Upper lobe of left lung (tissue), 6 donors: ENCODE measurements around the gene ARHGEF1. TPM values are rescaled to one million over a fixed set of nuclear protein-coding genes. Genes with fewer than 3 reads are reported as not detected.
A peak's percentile ranks its signal among the peaks of the same experiment; 100 is the strongest.
"Not testable (repeated sequence)": the region's sequence is repeated elsewhere in the genome, so short reads cannot be mapped to it uniquely, and the experiment has no call there.

ENCODE experiments used
- ATAC-seq, 2 donors: fragments of 200-7000 bp; cut with Tn5 transposase; one replicate each; pipeline ENCODE4 v1.9.1; 2022; ENCODE audit warnings: mild to moderate bottlenecking in 2 of 2, moderate library complexity in 2 of 2; ENCODE audit not compliant: low FRiP score in 2 of 2
- DNase-seq, 2 donors: peaks; one replicate each; pipeline ENCODE4 v3.0.0-alpha.2; 2019 to 2020
- H3K27ac ChIP-seq, 4 donors: fragments of 200-600 bp; sonication (generic); one replicate each; pipeline ENCODE4 v1.5.1; 2016 to 2019
- H3K27me3 ChIP-seq, 4 donors: fragments of 200-600 bp; sonication (generic); one replicate each; pipeline ENCODE4 v1.5.1; 2017 to 2019
- H3K36me3 ChIP-seq, 4 donors: fragments of 200-600 bp; sonication (generic); one replicate each; pipeline ENCODE4 v1.5.1; 2016 to 2019
- H3K4me1 ChIP-seq, 4 donors: fragments of 200-600 bp; sonication (generic); one replicate each; pipeline ENCODE4 v1.5.1; 2018 to 2019
- H3K4me3 ChIP-seq, 4 donors: fragments of 200-600 bp; sonication (generic); one replicate each; pipeline ENCODE4 v1.5.1; 2017 to 2019; ENCODE audit warnings: mild to moderate bottlenecking in 2 of 4, moderate library complexity in 1 of 4
- H3K9me3 ChIP-seq, 4 donors: fragments of 200-600 bp; sonication (generic); one replicate each; pipeline ENCODE4 v1.5.1; 2018 to 2019
- EP300 ChIP-seq, 4 donors: sonication (generic); formaldehyde crosslinking; IDR thresholded peaks; one replicate each; pipeline ENCODE4 v1.5.1; 2017; ENCODE audit warnings: antibody characterized with exemption in 4 of 4, control low read depth in 2 of 4
- POLR2A ChIP-seq, 4 donors: fragments of 450-650 bp; IDR thresholded peaks; one replicate each; pipeline ENCODE4 v1.5.1; 2016 to 2017; ENCODE audit warnings: antibody characterized with exemption in 4 of 4, mild to moderate bottlenecking in 2 of 4
- POLR2AphosphoS5 ChIP-seq, 2 donors: sonication (generic); formaldehyde crosslinking; IDR thresholded peaks; one replicate each; pipeline ENCODE4 v1.5.1; 2017; ENCODE audit warnings: antibody characterized with exemption in 2 of 2
- WGBS, 2 donors: methylation state at CpG; one replicate each; pipeline ENCODE4 v1.1.5; 2017 to 2018; 5-methylcytosine and 5-hydroxymethylcytosine counted together
- total RNA-seq, 6 donors: library from RNA; depleted of rRNA in 4 of 6; stranded (reverse); fragments of >200 nt in 4 of 6; gene quantifications; one replicate each; pipeline versions ENCODE4 v1.1.0 to v1.2.1, GENCODE V29; 2016 to 2021
- TF ChIP-seq, protein P1 (sequence below), 6 experiments: fragments of 450-650 bp in 4 of 6; fragments of 200-600 bp in 2 of 6; sonication (generic) in 2 of 6; IDR thresholded peaks; one replicate each; pipeline ENCODE4 v1.5.1; 2016 to 2019; ENCODE audit warnings: antibody characterized with exemption in 6 of 6
- donor health status: DM: no; HTN: no; CAD: no; lungs with moderate emphysema.
- donor health status: DM: no; HTN: yes; CAD: no; lungs with severe emphysema.

ARHGEF1 gene
- total RNA-seq, 6 donors from 2014 or later = 115 to 731 (median 233) TPM

DNA sequence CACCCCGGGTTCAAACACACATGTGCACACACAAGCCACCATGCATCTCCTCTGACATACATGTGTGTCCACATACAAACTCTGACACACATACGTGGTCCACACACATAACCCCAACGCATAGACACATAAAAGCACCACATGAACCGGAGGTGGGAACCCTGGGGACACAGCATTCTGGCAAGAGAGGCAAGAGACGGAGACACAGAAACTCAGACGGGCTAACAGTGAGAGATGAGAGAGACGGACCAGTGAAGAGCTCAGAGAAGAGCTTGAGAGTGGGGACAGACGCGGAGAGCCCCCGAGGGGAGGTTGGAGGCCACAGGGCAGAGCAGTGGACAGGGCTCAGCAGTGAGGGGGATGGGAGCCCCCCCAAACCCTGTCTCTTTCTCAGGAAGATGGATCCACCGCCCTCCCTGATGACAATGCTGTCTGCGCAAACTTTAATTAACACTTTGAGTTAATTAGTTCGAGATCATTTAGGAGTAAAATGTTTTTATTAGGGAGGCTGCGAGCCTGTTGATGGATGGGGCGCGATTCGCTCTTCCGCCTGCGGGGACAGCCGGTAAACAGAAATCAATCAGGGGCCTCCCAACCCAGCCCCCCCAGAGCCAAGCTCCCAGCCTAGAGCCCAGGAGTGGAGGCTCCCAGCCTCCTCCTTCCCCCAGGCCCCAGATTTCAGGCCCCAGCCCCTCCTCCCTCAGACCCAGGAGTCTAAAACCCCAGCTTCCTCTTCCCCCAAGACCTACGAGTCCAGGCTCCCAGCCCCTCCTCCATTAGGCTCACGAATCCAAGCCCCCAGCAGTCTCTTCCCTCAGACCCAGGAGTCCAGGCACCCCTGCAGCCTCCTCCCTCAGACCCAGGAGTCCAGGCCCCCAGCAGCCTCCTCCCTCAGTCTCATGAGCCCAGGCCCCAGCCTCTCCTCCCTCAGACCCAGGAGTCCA is 54.8 kb downstream of the ARHGEF1 start:
- TF ChIP-seq POLR2A (IDR thresholded peaks at IDR 0.05) (no peak), EP300 (IDR thresholded peaks at IDR 0.05) (no peak), POLR2AphosphoS5 (IDR thresholded peaks at IDR 0.05) (no peak)
- TF ChIP-seq, protein P1, sequence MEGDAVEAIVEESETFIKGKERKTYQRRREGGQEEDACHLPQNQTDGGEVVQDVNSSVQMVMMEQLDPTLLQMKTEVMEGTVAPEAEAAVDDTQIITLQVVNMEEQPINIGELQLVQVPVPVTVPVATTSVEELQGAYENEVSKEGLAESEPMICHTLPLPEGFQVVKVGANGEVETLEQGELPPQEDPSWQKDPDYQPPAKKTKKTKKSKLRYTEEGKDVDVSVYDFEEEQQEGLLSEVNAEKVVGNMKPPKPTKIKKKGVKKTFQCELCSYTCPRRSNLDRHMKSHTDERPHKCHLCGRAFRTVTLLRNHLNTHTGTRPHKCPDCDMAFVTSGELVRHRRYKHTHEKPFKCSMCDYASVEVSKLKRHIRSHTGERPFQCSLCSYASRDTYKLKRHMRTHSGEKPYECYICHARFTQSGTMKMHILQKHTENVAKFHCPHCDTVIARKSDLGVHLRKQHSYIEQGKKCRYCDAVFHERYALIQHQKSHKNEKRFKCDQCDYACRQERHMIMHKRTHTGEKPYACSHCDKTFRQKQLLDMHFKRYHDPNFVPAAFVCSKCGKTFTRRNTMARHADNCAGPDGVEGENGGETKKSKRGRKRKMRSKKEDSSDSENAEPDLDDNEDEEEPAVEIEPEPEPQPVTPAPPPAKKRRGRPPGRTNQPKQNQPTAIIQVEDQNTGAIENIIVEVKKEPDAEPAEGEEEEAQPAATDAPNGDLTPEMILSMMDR (IDR thresholded peaks at IDR 0.05) = no peak
- WGBS, 2 donors = 45 to 53% methylated on average over 21 to 22 of the region's 22 CpGs
- H3K4me1 ChIP-seq = peaks cover 6 to 20% (median 16%) of the 10 kb centered on the region in 4 donors
- H3K9me3 ChIP-seq = no peaks in the 10 kb centered on the region
- no peak for ATAC-seq
- DNase-seq = no peak
- no peak overlapping the region for H3K27ac ChIP-seq
- no peaks in the 10 kb centered on the region for H3K36me3 ChIP-seq
- peaks cover 0 to 26% (median 13%) of the 10 kb centered on the region in 4 donors for H3K27me3 ChIP-seq
- no peak overlapping the region for H3K4me3 ChIP-seq

DNA sequence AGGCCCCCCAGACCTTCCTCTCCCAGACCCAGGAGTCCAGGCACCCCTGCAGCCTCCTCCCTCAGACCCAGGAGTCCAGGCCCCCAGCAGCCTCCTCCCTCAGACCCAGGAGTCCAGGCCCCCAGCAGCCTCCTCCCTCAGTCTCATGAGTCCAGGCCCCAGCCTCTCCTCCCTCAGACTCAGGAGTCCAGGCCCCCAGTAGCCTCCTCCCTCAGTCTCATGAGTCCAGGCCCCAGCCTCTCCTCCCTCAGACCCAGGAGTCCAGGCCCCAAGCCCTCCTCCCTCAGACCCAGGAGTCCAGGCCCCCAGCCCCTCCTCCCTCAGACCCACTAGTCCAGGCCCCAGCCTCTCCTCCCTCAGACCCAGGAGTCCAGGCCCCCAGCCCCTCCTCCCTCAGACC is 56.2 kb downstream of the ARHGEF1 start:
- H3K27me3 ChIP-seq = peaks cover 0 to 26% (median 13%) of the 10 kb centered on the region in 4 donors
- peaks cover 6 to 16% (median 16%) of the 10 kb centered on the region in 4 donors for H3K4me1 ChIP-seq
- ATAC-seq = not testable (repeated sequence)

DNA sequence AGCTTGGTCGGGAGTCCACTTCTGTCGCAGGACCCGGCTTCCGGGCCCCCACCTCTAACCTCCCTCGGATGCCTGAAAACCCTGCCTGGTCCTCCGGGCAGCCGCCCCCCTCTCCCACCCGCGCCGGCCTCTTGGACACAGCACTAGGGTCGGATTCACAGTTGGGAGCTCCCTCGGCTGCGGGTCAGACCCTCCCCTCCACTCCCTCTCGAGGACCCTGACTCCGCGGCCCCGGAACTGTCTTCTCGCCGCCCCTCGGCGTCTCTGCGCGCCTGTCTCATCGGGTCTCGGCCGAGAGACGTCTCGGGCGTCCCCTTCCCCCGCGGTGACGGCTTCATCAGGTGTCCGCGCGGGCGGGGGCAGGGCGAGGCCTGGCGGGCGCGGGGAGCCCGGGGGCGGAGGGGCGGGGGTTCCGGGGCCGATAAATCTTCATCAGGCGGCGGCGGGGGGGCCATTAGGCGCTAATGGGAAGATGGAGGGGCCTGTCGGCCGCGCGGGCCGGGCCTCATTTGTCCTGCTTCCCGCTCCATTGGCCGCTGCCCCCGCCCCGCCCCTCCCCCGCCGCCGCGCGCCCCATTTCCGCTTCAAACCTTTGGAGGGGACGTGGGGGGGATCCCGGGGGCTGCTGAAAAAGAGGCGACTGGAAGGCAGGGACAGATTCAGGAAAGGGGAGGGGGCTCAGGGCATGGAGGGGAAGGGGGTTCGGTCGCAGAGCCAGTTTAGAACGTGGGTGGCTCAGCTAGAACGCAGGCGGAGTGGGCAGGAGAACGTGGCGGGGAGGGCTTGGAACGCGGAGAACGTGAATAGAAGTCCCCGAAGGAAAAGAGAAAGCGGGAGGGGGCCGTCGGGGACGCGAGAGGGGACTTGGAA is 57.1 kb downstream of the ARHGEF1 start:
- H3K27ac ChIP-seq = peak overlapping the region in 2 of 4 donors; percentile 32 to 46

More for the DNA sequence above, 56.2 kb downstream of the ARHGEF1 start:
- DNase-seq, H3K9me3 ChIP-seq, H3K27ac ChIP-seq, H3K4me3 ChIP-seq, H3K36me3 ChIP-seq: not testable (repeated sequence)

DNA sequence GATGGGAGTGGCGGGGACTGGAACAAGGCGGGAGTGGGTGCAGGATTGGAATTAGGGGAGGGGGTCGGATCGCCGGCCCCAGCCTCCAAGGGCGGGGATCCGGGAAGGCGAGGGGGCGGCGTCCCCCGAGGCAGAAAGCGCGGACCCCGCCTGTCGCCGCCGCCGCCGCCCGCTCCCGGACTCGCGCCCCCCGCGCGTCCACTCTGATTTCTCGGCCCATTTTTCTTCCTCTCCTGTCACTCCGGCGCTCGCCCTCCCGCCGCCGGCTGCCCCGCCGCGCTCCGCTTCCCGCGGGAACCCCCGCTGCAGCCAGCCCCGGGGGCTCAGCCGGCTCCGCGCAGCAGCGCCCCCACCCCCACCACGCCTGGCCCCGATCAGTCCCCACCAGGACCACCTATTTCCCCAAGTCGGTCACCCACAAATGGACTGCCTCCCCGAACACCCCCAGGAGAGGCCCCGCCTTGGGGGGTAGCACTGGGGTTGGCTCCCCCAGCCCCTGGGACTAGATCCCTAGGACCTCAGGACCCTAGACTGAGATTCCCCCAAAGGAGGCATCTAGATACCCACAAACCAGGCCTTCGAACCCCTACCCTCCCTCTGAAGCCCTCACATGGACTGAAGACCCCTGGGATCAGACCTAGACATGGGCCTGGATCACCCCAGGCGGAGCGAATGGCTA is 57.9 kb downstream of the ARHGEF1 start:
- H3K36me3 ChIP-seq = no peaks in the 10 kb centered on the region
- H3K27me3 ChIP-seq = peaks cover 0 to 20% (median 12%) of the 10 kb centered on the region in 4 donors
- WGBS, 2 donors = 9 to 15% methylated on average over 35 of the region's 53 CpGs
- ATAC-seq (no peak), DNase-seq (peak in 1 of 2 donors; percentile 83)
- peaks cover 6 to 16% (median 16%) of the 10 kb centered on the region in 4 donors for H3K4me1 ChIP-seq
- TF ChIP-seq EP300 (IDR thresholded peaks at IDR 0.05) = no peak
- TF ChIP-seq POLR2A (IDR thresholded peaks at IDR 0.05) = no peak
- no peak for TF ChIP-seq POLR2AphosphoS5 (IDR thresholded peaks at IDR 0.05)
- TF ChIP-seq, protein P1 (IDR thresholded peaks at IDR 0.05) = no peak
- H3K27ac ChIP-seq = peak overlapping the region in 2 of 4 donors; percentile 32 to 46
- no peaks in the 10 kb centered on the region for H3K9me3 ChIP-seq
- H3K4me3 ChIP-seq = peak overlapping the region in 3 of 4 donors; percentile 43 to 60 (median 52)

More for the DNA sequence above, 57.1 kb downstream of the ARHGEF1 start:
- Histone ChIP-seq H3K9me3 (no peaks in the 10 kb centered on the region), H3K4me3 (peak overlapping the region; percentile 43 to 60 (median 49)), H3K36me3 (no peaks in the 10 kb centered on the region), H3K27me3 (peaks cover 0 to 26% (median 13%) of the 10 kb centered on the region in 4 donors), H3K4me1 (peaks cover 6 to 16% (median 16%) of the 10 kb centered on the region in 4 donors)
- TF ChIP-seq, protein P1 (IDR thresholded peaks at IDR 0.05) = no peak
- TF ChIP-seq EP300 (IDR thresholded peaks at IDR 0.05) (no peak), POLR2AphosphoS5 (IDR thresholded peaks at IDR 0.05) (no peak), POLR2A (IDR thresholded peaks at IDR 0.05) (no peak)
- WGBS, 2 donors = 1 to 4% methylated on average over 25 to 59 of the region's 83 CpGs
- ATAC-seq (peak in 1 of 2 donors; percentile 55), DNase-seq (peak; percentile 34 to 89)
